ENCODE data around the gene HIGD1B.
"Not testable (repeated sequence)": the region's sequence is repeated elsewhere in the genome, so short reads cannot be mapped to it uniquely, and the experiment has no call there.

Gene HIGD1B

GRCh38 chr17:44847586-44847985, at the start of gene HIGD1B:
TSS of gene HIGD1B (plus strand) at chr17:44847883. CDS start at chr17:44848153, 270 bp downstream.
- Histone ChIP-seq H3K4me3 (no peak within 1 kb of the TSS), H3K9me3 (replicated peaks in 1 of 11) (no peaks in the 10 kb centered on the region), H3K27me3 (no peaks in the 10 kb centered on the region), H3K27ac (peak within 1 kb of the TSS in 1 of 11 experiments; percentile 6; a peak in 1 of 22 replicates), H3K36me3 (peaks cover 25 to 45% (median 43%) of the 10 kb centered on the region in 11 experiments), H4K20me1 (peaks cover 0 to 33% (median 21%) of the 10 kb centered on the region in 11 experiments; a peak in 16 of 22 replicates), H3K4me1 (peaks cover 19 to 99% (median 80%) of the 10 kb centered on the region in 10 experiments), H3K9ac (no peak within 1 kb of the TSS), H3K4me2 (peak within 1 kb of the TSS in 7 of 11 experiments; percentile 7 to 95 (median 84); a peak in 12 of 22 replicates)
- no peak for TF ChIP-seq Cebpa-rat (IDR thresholded peaks at IDR 0.05)

- Histone ChIP-seq H3K9ac (no peak overlapping the region), H3K4me3 (no peak overlapping the region), H3K36me3 (peaks cover 0 to 56% (median 42%) of the 10 kb centered on the region in 11 experiments; a peak in 17 of 22 replicates), H4K20me1 (peaks cover 0 to 8% (median 0%) of the 10 kb centered on the region in 11 experiments; a peak in 1 of 22 replicates), H3K27ac (no peak overlapping the region), H3K27me3 (no peaks in the 10 kb centered on the region), H3K4me2 (0 out of 22 replicates have a peak overlapping the region, but pooled peaks of 3 of the 11 experiments have one; percentile 0 to 5 (median 3)), H3K9me3 (replicated peaks in 1 of 11) (no peaks in the 10 kb centered on the region), H3K4me1 (peaks cover 29 to 48% (median 38%) of the 10 kb centered on the region in 10 experiments)
- no peak for TF ChIP-seq Cebpa-rat (IDR thresholded peaks at IDR 0.05)
Measured at GRCh38 chr17:44798356-44798755, 49.3 kb upstream of the HIGD1B start.

- peaks cover 21 to 91% (median 74%) of the 10 kb centered on the region in 11 experiments for H3K36me3 ChIP-seq
- peaks cover 0 to 18% (median 7%) of the 10 kb centered on the region in 10 experiments; a peak in 9 of 20 replicates for H3K4me1 ChIP-seq
- no peaks in the 10 kb centered on the region for H3K9me3 ChIP-seq (replicated peaks in 1 of 11)
- H3K4me3 ChIP-seq = no peak overlapping the region
- no peak overlapping the region for H3K4me2 ChIP-seq
- no peak overlapping the region for H3K27ac ChIP-seq
- H4K20me1 ChIP-seq = peaks cover 0 to 12% (median 0%) of the 10 kb centered on the region in 11 experiments; a peak in 3 of 22 replicates
- no peak overlapping the region for H3K9ac ChIP-seq
- no peak for TF ChIP-seq Cebpa-rat (IDR thresholded peaks at IDR 0.05)
- no peaks in the 10 kb centered on the region for H3K27me3 ChIP-seq
Measured at GRCh38 chr17:44801880-44802279, 45.8 kb upstream of the HIGD1B start.

GRCh38 chr17:44804302-44805089, 43.2 kb upstream of the HIGD1B start:
- H3K4me3 ChIP-seq = no peak overlapping the region
- H3K36me3 ChIP-seq = peaks cover 21 to 80% (median 63%) of the 10 kb centered on the region in 11 experiments
- peaks cover 0 to 22% (median 13%) of the 10 kb centered on the region in 10 experiments; a peak in 10 of 20 replicates for H3K4me1 ChIP-seq
- H3K9me3 ChIP-seq (replicated peaks in 1 of 11) = no peaks in the 10 kb centered on the region
- H3K27ac ChIP-seq = no peak overlapping the region
- no peak overlapping the region for H3K9ac ChIP-seq
- TF ChIP-seq Cebpa-rat (IDR thresholded peaks at IDR 0.05) = no peak
- no peaks in the 10 kb centered on the region for H3K27me3 ChIP-seq
- peaks cover 0 to 31% (median 22%) of the 10 kb centered on the region in 11 experiments; a peak in 13 of 22 replicates for H4K20me1 ChIP-seq
- H3K4me2 ChIP-seq = no peak overlapping the region

- Histone ChIP-seq H3K9ac (peak overlapping the region in 1 of 11 experiments; percentile 28; a peak in 1 of 22 replicates), H4K20me1 (peaks cover 0 to 40% (median 22%) of the 10 kb centered on the region in 11 experiments; a peak in 13 of 22 replicates), H3K4me1 (peaks cover 0 to 22% (median 13%) of the 10 kb centered on the region in 10 experiments; a peak in 10 of 20 replicates), H3K27me3 (no peaks in the 10 kb centered on the region), H3K4me2 (peak overlapping the region in 6 of 11 experiments; percentile 0 to 58 (median 37); a peak in 10 of 22 replicates), H3K27ac (no peak overlapping the region), H3K36me3 (peaks cover 21 to 56% (median 37%) of the 10 kb centered on the region in 11 experiments), H3K9me3 (replicated peaks in 1 of 11) (no peaks in the 10 kb centered on the region), H3K4me3 (no peak overlapping the region)
- no peak for TF ChIP-seq Cebpa-rat (IDR thresholded peaks at IDR 0.05)
Measured at GRCh38 chr17:44807093-44807816, 40.4 kb upstream of the HIGD1B start.

GRCh38 chr17:44807817-44808155, 39.9 kb upstream of the HIGD1B start:
- Histone ChIP-seq H3K9ac (peak overlapping the region in 1 of 11 experiments; percentile 28; a peak in 1 of 22 replicates), H3K4me1 (peaks cover 0 to 22% (median 13%) of the 10 kb centered on the region in 10 experiments; a peak in 10 of 20 replicates), H3K36me3 (peaks cover 21 to 56% (median 32%) of the 10 kb centered on the region in 11 experiments), H3K27ac (no peak overlapping the region), H3K9me3 (replicated peaks in 1 of 11) (no peaks in the 10 kb centered on the region), H4K20me1 (peaks cover 0 to 40% (median 22%) of the 10 kb centered on the region in 11 experiments; a peak in 13 of 22 replicates), H3K4me2 (peak overlapping the region in 6 of 11 experiments; percentile 0 to 58 (median 37); a peak in 11 of 22 replicates), H3K4me3 (no peak overlapping the region), H3K27me3 (no peaks in the 10 kb centered on the region)
- no peak for TF ChIP-seq Cebpa-rat (IDR thresholded peaks at IDR 0.05)

- Histone ChIP-seq H3K36me3 (peaks cover 21 to 56% (median 30%) of the 10 kb centered on the region in 11 experiments), H3K9ac (peak overlapping the region in 1 of 11 experiments; percentile 28; a peak in 1 of 22 replicates), H3K27ac (no peak overlapping the region), H3K4me3 (no peak overlapping the region), H3K9me3 (replicated peaks in 1 of 11) (no peaks in the 10 kb centered on the region), H3K4me2 (peak overlapping the region in 7 of 11 experiments; percentile 0 to 58 (median 33); a peak in 9 of 22 replicates), H3K27me3 (no peaks in the 10 kb centered on the region), H3K4me1 (peaks cover 0 to 22% (median 13%) of the 10 kb centered on the region in 10 experiments; a peak in 10 of 20 replicates), H4K20me1 (peaks cover 0 to 43% (median 23%) of the 10 kb centered on the region in 11 experiments; a peak in 13 of 22 replicates)
- no peak for TF ChIP-seq Cebpa-rat (IDR thresholded peaks at IDR 0.05)
Measured at GRCh38 chr17:44808156-44808555, 39.5 kb upstream of the HIGD1B start.

GRCh38 chr17:44808656-44809388, 38.9 kb upstream of the HIGD1B start:
- not testable (repeated sequence) for H3K9ac ChIP-seq; H3K27ac ChIP-seq; H3K9me3 ChIP-seq (replicated peaks in 1 of 11); H3K27me3 ChIP-seq; H3K4me3 ChIP-seq
- H3K36me3 ChIP-seq = peaks cover 21 to 55% (median 26%) of the 10 kb centered on the region in 11 experiments
- H3K4me1 ChIP-seq = peaks cover 0 to 22% (median 13%) of the 10 kb centered on the region in 10 experiments; a peak in 10 of 20 replicates
- peak overlapping the region in 6 of 11 experiments; percentile 0 to 58 (median 37); a peak in 7 of 22 replicates for H3K4me2 ChIP-seq
- peaks cover 0 to 44% (median 23%) of the 10 kb centered on the region in 11 experiments; a peak in 13 of 22 replicates for H4K20me1 ChIP-seq

All from BLaER1 treated with 17β-estradiol and CSF1 and Interleukin-3, amounts not matched to agents 10 nM and 100 nM (cell line).